Kidney epithelial cell (primary cell): ENCODE results near the gene TGFBR3. TPM values are rescaled to one million over a fixed set of nuclear protein-coding genes. Genes with fewer than 3 reads are reported as not detected.

Experiments
- DNase-seq: peaks from one replicate; pipeline ENCODE4 v3.0.0-alpha.2; 2010; ENCODE audit warnings: low read depth
- H3K27me3 ChIP-seq: 2 replicates; pipeline ENCODE4 v1.6.0; 2011; ENCODE audit warnings: low read length; ENCODE audit not compliant: control insufficient read depth, insufficient read depth
- H3K36me3 ChIP-seq: 2 replicates; pipeline ENCODE4 v1.5.1; 2011; ENCODE audit warnings: low read length; ENCODE audit not compliant: control insufficient read depth, insufficient read depth
- H3K4me3 ChIP-seq: 2 replicates; pipeline ENCODE4 v1.5.1; 2011; ENCODE audit warnings: low read depth, mild to moderate bottlenecking, control low read depth, low read length
- total RNA-seq: library from RNA; depleted of rRNA; stranded (reverse); fragments of >200 nt; gene quantifications from 2 replicates; pipeline ENCODE4 v1.2.3, GENCODE V29; 2015
- TF ChIP-seq, protein P1 (sequence below): IDR thresholded peaks from 2 replicates; pipeline ENCODE4 v1.5.1; 2011; ENCODE audit warnings: mild to moderate bottlenecking, moderate library complexity, low read length, control low read depth, inconsistent platforms; ENCODE audit not compliant: insufficient read depth, poor library complexity, severe bottlenecking

Gene TGFBR3
- total RNA-seq, 1 donor from 2014 or later = 5.5 TPM

DNA sequence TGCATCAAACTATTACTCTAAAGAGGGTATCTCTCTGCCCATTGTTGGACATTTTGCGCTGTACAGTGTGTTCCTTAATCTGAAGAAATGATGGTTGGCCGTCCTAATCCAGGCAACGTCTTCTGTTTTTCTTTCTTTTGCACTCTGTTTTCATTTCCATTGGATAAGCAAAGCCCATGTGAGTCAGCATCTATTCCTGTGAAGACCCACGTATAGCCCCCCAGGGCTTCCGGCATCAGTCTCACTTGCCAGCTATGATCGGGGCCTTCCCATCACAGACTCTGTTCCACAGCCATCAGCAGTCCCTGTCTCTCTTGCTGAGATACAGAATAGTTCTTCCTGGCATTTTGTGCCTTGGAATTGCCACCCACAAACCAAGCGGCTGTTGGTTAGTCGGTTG lies 34.0 kb upstream of the TGFBR3 start:
- Histone ChIP-seq H3K4me3 (no peak overlapping the region), H3K36me3 (no peaks in the 10 kb centered on the region), H3K27me3 (no peaks in the 10 kb centered on the region)
- TF ChIP-seq, protein P1, sequence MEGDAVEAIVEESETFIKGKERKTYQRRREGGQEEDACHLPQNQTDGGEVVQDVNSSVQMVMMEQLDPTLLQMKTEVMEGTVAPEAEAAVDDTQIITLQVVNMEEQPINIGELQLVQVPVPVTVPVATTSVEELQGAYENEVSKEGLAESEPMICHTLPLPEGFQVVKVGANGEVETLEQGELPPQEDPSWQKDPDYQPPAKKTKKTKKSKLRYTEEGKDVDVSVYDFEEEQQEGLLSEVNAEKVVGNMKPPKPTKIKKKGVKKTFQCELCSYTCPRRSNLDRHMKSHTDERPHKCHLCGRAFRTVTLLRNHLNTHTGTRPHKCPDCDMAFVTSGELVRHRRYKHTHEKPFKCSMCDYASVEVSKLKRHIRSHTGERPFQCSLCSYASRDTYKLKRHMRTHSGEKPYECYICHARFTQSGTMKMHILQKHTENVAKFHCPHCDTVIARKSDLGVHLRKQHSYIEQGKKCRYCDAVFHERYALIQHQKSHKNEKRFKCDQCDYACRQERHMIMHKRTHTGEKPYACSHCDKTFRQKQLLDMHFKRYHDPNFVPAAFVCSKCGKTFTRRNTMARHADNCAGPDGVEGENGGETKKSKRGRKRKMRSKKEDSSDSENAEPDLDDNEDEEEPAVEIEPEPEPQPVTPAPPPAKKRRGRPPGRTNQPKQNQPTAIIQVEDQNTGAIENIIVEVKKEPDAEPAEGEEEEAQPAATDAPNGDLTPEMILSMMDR = no peak
- no peak for DNase-seq

- TF ChIP-seq, protein P1 = no peak
- H3K36me3 ChIP-seq = no peaks in the 10 kb centered on the region
- no peaks in the 10 kb centered on the region for H3K27me3 ChIP-seq
- no peak overlapping the region for H3K4me3 ChIP-seq
- DNase-seq = no peak
These were observed 31.0 kb upstream of the TGFBR3 start for GRCh38 chr1:91916811-91917460.

DNA sequence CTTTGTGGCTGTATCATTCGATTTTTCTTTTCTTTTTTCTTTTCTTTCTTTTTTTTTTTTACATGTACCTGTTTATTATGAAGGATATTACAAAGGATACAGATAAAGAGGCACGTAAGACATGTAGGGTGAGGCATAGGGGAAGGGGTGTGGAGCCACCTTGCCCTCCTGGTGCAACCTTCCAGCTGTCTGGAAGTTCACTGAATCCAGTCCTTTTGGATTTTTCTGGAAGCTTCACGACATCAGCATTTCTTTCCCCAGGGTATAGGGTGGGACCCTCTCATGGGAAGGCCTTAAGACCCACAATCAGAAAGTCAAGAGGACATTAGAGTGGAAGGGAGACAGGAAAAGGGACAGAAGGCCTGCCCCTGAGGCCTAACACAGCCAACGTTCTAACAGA lies 30.1 kb upstream of the TGFBR3 start:
- Histone ChIP-seq H3K36me3 (no peaks in the 10 kb centered on the region), H3K4me3 (no peak overlapping the region), H3K27me3 (no peaks in the 10 kb centered on the region)
- DNase-seq = no peak
- TF ChIP-seq, protein P1 = no peak

DNA sequence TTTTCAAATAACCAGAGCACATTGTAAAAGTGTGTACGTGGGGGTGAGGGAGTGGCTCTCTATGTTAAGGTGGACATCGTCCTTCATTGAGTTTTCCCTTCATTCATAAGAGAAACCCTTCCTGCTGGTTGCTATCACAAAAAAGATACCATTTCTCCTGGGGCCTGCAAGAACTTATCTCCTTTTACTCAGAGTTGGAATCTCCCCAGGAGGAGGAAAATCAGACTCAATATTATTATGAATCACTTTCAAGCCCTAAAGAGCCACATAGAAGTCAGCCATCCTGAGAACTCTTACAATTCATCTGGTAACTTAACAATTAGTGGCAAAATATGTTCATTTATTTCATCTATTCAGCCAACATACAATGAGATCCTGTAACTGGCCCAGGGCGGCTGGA lies 27.1 kb upstream of the TGFBR3 start:
- Histone ChIP-seq H3K36me3 (no peaks in the 10 kb centered on the region), H3K4me3 (no peak overlapping the region), H3K27me3 (no peaks in the 10 kb centered on the region)
- TF ChIP-seq, protein P1 = no peak
- no peak for DNase-seq

DNA sequence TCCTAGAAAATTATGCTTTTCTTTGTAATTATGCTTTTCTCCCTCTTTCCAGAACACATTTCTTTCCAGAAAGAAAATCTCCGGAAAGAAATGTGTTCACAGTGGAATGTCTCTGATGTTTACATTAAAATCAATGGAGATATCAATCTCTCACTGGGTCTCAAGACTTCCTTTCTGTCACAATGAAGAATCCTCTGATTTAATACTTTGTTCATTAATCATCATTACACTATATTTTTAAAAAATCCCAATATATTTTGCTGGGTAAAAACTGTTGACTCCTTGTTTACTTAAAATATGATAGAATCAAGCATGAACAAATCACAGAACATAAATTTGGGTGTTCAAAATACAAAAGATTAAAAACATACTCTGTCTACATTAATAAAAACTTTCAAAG lies 26.3 kb upstream of the TGFBR3 start:
- TF ChIP-seq, protein P1 = no peak
- DNase-seq = no peak
- H3K36me3 ChIP-seq = no peaks in the 10 kb centered on the region
- H3K4me3 ChIP-seq = no peak overlapping the region
- H3K27me3 ChIP-seq = no peaks in the 10 kb centered on the region

DNA sequence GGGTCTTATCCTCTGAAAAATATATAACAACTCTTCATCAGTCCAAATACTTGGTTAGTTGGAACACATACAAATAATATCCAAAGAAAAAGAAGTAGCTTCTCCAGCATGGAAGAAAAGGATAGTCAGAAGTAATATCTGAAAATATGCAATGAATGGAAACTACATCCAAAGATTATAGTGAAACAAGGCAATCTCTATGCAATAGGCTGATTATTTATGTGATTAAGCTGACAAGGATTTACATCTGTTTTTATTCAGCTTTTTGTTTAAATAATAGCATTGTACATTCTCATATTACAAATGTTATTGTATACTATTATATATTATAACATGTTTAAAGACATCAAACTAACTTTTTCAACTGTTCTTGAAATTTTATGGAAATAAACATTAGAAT lies 15.3 kb upstream of the TGFBR3 start:
- Histone ChIP-seq H3K4me3 (no peak overlapping the region), H3K27me3 (no peaks in the 10 kb centered on the region), H3K36me3 (no peaks in the 10 kb centered on the region)
- TF ChIP-seq, protein P1 = no peak
- DNase-seq = no peak
